ENCODE measurements around the gene CCDC47.

DNA sequence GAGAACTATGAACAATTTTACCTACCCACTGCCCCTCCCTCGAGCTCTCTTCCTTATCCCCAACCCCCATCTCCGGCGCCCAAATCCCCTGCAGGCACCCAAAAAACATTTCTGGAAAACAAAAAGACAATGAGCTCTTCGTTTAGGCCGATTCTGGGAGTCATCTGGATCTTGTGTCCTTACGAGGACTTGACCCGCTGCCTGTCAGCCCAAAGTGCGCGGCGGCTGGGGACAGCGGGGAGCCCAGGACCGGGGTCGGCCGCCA lies 32.3 kb downstream of the CCDC47 start:
- TF ChIP-seq EZH2 (IDR thresholded peaks at IDR 0.05; ENCODE audit: insufficient read depth, low read length), result no peak
- TF ChIP-seq, protein P1, sequence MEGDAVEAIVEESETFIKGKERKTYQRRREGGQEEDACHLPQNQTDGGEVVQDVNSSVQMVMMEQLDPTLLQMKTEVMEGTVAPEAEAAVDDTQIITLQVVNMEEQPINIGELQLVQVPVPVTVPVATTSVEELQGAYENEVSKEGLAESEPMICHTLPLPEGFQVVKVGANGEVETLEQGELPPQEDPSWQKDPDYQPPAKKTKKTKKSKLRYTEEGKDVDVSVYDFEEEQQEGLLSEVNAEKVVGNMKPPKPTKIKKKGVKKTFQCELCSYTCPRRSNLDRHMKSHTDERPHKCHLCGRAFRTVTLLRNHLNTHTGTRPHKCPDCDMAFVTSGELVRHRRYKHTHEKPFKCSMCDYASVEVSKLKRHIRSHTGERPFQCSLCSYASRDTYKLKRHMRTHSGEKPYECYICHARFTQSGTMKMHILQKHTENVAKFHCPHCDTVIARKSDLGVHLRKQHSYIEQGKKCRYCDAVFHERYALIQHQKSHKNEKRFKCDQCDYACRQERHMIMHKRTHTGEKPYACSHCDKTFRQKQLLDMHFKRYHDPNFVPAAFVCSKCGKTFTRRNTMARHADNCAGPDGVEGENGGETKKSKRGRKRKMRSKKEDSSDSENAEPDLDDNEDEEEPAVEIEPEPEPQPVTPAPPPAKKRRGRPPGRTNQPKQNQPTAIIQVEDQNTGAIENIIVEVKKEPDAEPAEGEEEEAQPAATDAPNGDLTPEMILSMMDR (IDR thresholded peaks at IDR 0.05; ENCODE audit: insufficient read depth, low read depth, low read length), result no peak
